GM18502 (cell line): ENCODE data around the gene G6PC2.
"Not testable (repeated sequence)": the region's sequence is repeated elsewhere in the genome, so short reads cannot be mapped to it uniquely, and the experiment has no call there.

Experiments
- ATAC-seq: cut with Tn5 transposase; IDR thresholded peaks from one replicate; pipeline ENCODE4 v1.9.1; 2021; ENCODE audit warnings: mild to moderate bottlenecking; ENCODE audit not compliant: unreplicated experiment, poor library complexity

G6PC2 gene

GRCh38 chr2:168901003-168901402 lies at the start of gene G6PC2:
Gene G6PC2 (plus strand): TSS chr2:168901291. CDS start chr2:168901332, 41 bp downstream.
- ATAC-seq, result no peak

GRCh38 chr2:168851674-168852320 lies 49.3 kb upstream of the G6PC2 start:
- ATAC-seq, result no peak

- ATAC-seq, result no peak
These were observed 48.6 kb upstream of the G6PC2 start for GRCh38 chr2:168852481-168852880.

GRCh38 chr2:168853471-168853870 lies 47.6 kb upstream of the G6PC2 start:
- ATAC-seq, result no peak

- ATAC-seq, result no peak
These were observed 46.4 kb upstream of the G6PC2 start for GRCh38 chr2:168854651-168855050.

GRCh38 chr2:168855601-168856000 lies 45.5 kb upstream of the G6PC2 start:
- no peak for ATAC-seq

- ATAC-seq, result no peak
These were observed 42.9 kb upstream of the G6PC2 start for GRCh38 chr2:168858146-168858545.

- ATAC-seq, result not testable (repeated sequence)
These were observed 33.9 kb upstream of the G6PC2 start for GRCh38 chr2:168867164-168867563.

- not testable (repeated sequence) for ATAC-seq
These were observed 30.7 kb upstream of the G6PC2 start for GRCh38 chr2:168870369-168870768.

GRCh38 chr2:168870824-168871223 lies 30.3 kb upstream of the G6PC2 start:
- ATAC-seq, result not testable (repeated sequence)

GRCh38 chr2:168874368-168875054 lies 26.6 kb upstream of the G6PC2 start:
- ATAC-seq, result no peak

- not testable (repeated sequence) for ATAC-seq
These were observed 18.9 kb upstream of the G6PC2 start for GRCh38 chr2:168882163-168882562.

- no peak for ATAC-seq
These were observed 16.1 kb upstream of the G6PC2 start for GRCh38 chr2:168884975-168885374.

GRCh38 chr2:168889635-168890005 lies 11.5 kb upstream of the G6PC2 start:
- ATAC-seq, result peak; percentile 0

GRCh38 chr2:168890006-168890782 lies 10.9 kb upstream of the G6PC2 start, which contains the start of gene SPC25:
Gene SPC25 (minus strand): TSS chr2:168890430. CDS start chr2:168889519, 911 bp downstream.
- ATAC-seq, result peak; percentile 100

GRCh38 chr2:168892327-168892726 lies 8.8 kb upstream of the G6PC2 start:
- no peak for ATAC-seq

GRCh38 chr2:168894101-168894500 lies 7.0 kb upstream of the G6PC2 start:
- no peak for ATAC-seq

GRCh38 chr2:168894720-168895119 lies 6.4 kb upstream of the G6PC2 start:
- no peak for ATAC-seq

- ATAC-seq, result no peak
These were observed 5.3 kb upstream of the G6PC2 start for GRCh38 chr2:168895771-168896170.

GRCh38 chr2:168896783-168897182 lies 4.3 kb upstream of the G6PC2 start:
- ATAC-seq, result no peak

- ATAC-seq, result no peak
These were observed 3.6 kb upstream of the G6PC2 start for GRCh38 chr2:168897449-168897848.
